ENCODE measurements around the gene UTS2R.

Gene UTS2R

DNA sequence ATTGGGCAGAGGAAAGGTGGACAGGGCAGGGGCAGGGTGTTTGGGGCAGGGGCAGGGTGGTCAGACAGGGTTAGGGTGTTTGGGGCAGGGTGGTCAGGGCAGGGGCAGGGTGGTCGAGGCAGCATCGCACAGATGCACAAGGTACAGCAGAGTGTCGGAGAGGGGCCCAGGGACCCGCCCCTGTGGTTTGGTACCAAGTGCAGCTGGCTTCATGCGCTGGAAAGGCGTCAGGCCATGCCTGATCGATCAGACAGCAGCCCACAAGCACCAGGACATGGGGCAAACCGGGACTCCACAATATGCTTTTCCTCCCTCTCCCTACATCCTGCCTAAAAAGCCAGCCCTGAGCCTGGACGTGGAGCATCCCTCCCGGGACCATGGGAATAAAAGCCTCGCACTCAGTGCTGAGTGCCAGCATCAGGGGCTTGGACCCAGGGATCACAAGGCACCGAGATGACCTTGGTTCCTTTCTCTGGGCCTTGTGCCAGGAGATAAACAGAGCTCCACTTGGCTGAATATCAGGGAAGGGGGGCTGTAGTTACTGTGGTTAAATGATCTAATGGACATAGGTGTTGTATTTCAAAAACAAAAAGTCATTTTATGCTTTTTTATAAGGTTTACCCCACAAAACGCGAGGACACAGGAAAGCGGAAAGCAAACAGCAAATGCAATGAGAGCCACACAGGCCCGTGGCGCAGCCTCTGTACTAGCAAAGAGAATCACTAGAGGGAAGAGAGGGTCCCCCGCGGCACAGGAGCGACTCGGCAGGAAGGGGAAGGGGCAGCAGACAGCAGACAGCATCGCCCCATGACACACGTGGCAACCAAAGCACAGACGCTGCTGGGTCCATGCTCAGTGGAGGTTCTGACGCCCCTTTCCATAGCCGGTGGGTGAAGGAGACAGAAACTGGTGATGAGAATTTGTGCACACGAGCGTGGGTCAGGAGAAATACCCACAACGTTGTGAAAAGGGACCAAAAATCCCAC, 41.3 kb downstream of the UTS2R start:
- Histone ChIP-seq H3K36me3 (replicated peaks in 1 of 2; ENCODE audit: control insufficient read depth in 2 of 2, insufficient read depth in 2 of 2, low read length in 2 of 2) (peaks cover 3 to 17% of the 10 kb centered on the region in 2 donors), H4K8ac (ENCODE audit: low read depth, low read length) (no peak overlapping the region), H3K18ac (ENCODE audit: low read length) (no peak overlapping the region), H3K14ac (ENCODE audit: low read length) (no peak overlapping the region), H3K23ac (ENCODE audit: low read depth, low read length, poor library complexity) (peak overlapping the region; percentile 73), H3K4me1 (ENCODE audit: control insufficient read depth in 2 of 2, insufficient read depth in 1 of 2, low read depth in 1 of 2, low read length in 2 of 2) (peaks cover 2 to 3% of the 10 kb centered on the region in 2 donors), H3K79me1 (ENCODE audit: low read depth, low read length) (peaks cover 3% of the 10 kb centered on the region), H2BK5ac (ENCODE audit: low read length) (peak overlapping the region; percentile 75), H4K91ac (ENCODE audit: low read depth, low read length, poor library complexity) (no peak overlapping the region), H2BK12ac (ENCODE audit: low read length) (no peak overlapping the region), H3K27me3 (ENCODE audit: control insufficient read depth in 3 of 3, insufficient read depth in 3 of 3, low read depth in 1 of 3, low read length in 3 of 3) (peaks cover 0 to 2% (median 0%) of the 10 kb centered on the region in 3 experiments), H2AFZ (ENCODE audit: low read length) (no peak overlapping the region), H3K4me3 (ENCODE audit: low read length in 2 of 2) (no peak overlapping the region), H3K4me2 (ENCODE audit: insufficient read depth, low read length, poor library complexity, severe bottlenecking) (no peak overlapping the region), H3K9me3 (replicated peaks in 1 of 2; ENCODE audit: control insufficient read depth in 2 of 2, insufficient read depth in 1 of 2, low read depth in 1 of 2, low read length in 2 of 2) (no peaks in the 10 kb centered on the region), H2AK5ac (ENCODE audit: low read depth, low read length) (no peak overlapping the region), H2BK120ac (ENCODE audit: low read depth, low read length) (no peak overlapping the region), H3K27ac (replicated peaks; ENCODE audit: low read length) (no peak overlapping the region), H2BK15ac (ENCODE audit: low read length) (no peak overlapping the region), H3K4ac (ENCODE audit: low read length) (no peak overlapping the region), H3K9ac (ENCODE audit: low read depth, low read length, poor library complexity) (no peak overlapping the region)
- no peak for DNase-seq (ENCODE audit: low spot score)
- no CpG with 5 or more reads among the region's 29 CpGs for WGBS, 2 donors (ENCODE audit: extremely low coverage in 2 of 2, insufficient read length in 2 of 2, insufficient replicate concordance in 1 of 2)

DNA sequence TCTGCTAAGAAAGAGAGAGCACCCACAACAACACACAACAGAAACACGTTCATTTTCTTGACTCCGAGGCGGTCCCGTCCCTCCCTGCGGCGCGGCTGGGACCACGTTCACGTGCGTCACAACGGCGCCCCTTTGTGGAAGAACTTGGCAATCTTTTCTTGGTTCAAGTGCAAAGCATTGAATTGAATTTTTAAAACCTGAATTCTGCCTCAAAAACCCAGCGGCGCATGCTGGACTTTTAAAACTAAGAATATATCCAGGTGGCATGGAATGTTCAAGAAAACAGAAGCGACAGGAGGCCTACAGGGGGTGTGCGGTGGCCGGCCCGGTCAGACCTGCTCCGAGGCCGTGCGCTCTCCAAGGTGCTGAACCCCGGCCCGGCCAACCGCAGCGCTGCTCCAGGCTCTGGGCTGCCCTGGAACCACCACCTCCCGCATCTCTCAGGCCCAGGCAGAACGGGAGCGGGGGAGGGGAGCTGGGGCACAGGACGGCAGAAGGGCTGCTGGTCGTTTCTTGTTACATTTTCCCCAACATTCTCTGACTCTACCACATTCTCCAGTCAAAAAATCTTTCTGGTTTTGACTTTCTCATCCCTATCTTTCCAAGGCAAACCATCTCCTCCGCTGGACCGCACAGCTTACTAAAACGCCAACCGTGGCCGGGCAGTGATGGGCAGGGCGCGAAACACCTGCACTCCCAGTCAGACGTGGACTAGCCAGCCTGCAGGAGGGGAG, 43.1 kb downstream of the UTS2R start:
- Histone ChIP-seq H3K4me1 (ENCODE audit: control insufficient read depth in 2 of 2, insufficient read depth in 1 of 2, low read depth in 1 of 2, low read length in 2 of 2) (peaks cover 5% of the 10 kb centered on the region in 2 donors), H3K4me2 (ENCODE audit: insufficient read depth, low read length, poor library complexity, severe bottlenecking) (no peak overlapping the region), H3K36me3 (replicated peaks in 1 of 2; ENCODE audit: control insufficient read depth in 2 of 2, insufficient read depth in 2 of 2, low read length in 2 of 2) (peaks cover 3 to 19% of the 10 kb centered on the region in 2 donors), H2BK15ac (ENCODE audit: low read length) (no peak overlapping the region), H3K79me1 (ENCODE audit: low read depth, low read length) (peaks cover 4% of the 10 kb centered on the region), H3K4ac (ENCODE audit: low read length) (no peak overlapping the region), H2AK5ac (ENCODE audit: low read depth, low read length) (no peak overlapping the region), H3K27ac (replicated peaks; ENCODE audit: low read length) (no peak overlapping the region), H4K8ac (ENCODE audit: low read depth, low read length) (no peak overlapping the region), H2AFZ (ENCODE audit: low read length) (no peak overlapping the region), H2BK5ac (ENCODE audit: low read length) (no peak overlapping the region), H3K9me3 (replicated peaks in 1 of 2; ENCODE audit: control insufficient read depth in 2 of 2, insufficient read depth in 1 of 2, low read depth in 1 of 2, low read length in 2 of 2) (no peaks in the 10 kb centered on the region), H3K9ac (ENCODE audit: low read depth, low read length, poor library complexity) (no peak overlapping the region), H3K4me3 (ENCODE audit: low read length in 2 of 2) (no peak overlapping the region), H2BK120ac (ENCODE audit: low read depth, low read length) (no peak overlapping the region), H3K27me3 (ENCODE audit: control insufficient read depth in 3 of 3, insufficient read depth in 3 of 3, low read depth in 1 of 3, low read length in 3 of 3) (peaks cover 0 to 2% (median 0%) of the 10 kb centered on the region in 3 experiments), H2BK12ac (ENCODE audit: low read length) (no peak overlapping the region), H3K23ac (ENCODE audit: low read depth, low read length, poor library complexity) (no peak overlapping the region), H3K14ac (ENCODE audit: low read length) (no peak overlapping the region), H4K91ac (ENCODE audit: low read depth, low read length, poor library complexity) (no peak overlapping the region), H3K18ac (ENCODE audit: low read length) (no peak overlapping the region)
- no CpG with 5 or more reads among the region's 38 CpGs for WGBS, 2 donors (ENCODE audit: extremely low coverage in 2 of 2, insufficient read length in 2 of 2, insufficient replicate concordance in 1 of 2)
- DNase-seq (ENCODE audit: low spot score) = peak; percentile 76

DNA sequence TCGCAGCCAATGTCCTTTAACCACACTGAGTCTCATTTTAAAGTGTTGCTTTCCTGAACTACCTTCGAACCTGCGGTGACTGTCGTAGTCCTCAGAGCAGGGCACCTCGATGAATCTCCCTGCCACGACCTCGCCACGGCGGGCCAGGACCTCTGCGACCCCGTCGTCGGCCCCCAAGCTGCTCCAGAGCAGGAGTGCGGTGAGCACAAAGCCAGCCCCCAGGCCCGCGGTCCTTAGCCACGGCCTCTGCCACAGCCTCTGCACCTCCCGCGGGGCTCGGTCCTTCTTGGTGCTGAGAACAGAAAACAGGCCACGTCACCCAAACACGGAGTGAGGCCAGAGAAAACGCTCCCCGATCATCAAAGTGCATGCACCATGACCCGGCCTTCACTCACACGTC, 43.8 kb downstream of the UTS2R start:
- Histone ChIP-seq H2BK15ac (ENCODE audit: low read length) (no peak overlapping the region), H3K27me3 (ENCODE audit: control insufficient read depth in 3 of 3, insufficient read depth in 3 of 3, low read depth in 1 of 3, low read length in 3 of 3) (peaks cover 0 to 2% (median 0%) of the 10 kb centered on the region in 3 experiments), H4K91ac (ENCODE audit: low read depth, low read length, poor library complexity) (no peak overlapping the region), H3K27ac (replicated peaks; ENCODE audit: low read length) (no peak overlapping the region), H2BK12ac (ENCODE audit: low read length) (no peak overlapping the region), H3K4ac (ENCODE audit: low read length) (no peak overlapping the region), H2AK5ac (ENCODE audit: low read depth, low read length) (no peak overlapping the region), H2BK5ac (ENCODE audit: low read length) (no peak overlapping the region), H3K9me3 (replicated peaks in 1 of 2; ENCODE audit: control insufficient read depth in 2 of 2, insufficient read depth in 1 of 2, low read depth in 1 of 2, low read length in 2 of 2) (no peaks in the 10 kb centered on the region), H3K36me3 (replicated peaks in 1 of 2; ENCODE audit: control insufficient read depth in 2 of 2, insufficient read depth in 2 of 2, low read length in 2 of 2) (peaks cover 5 to 26% of the 10 kb centered on the region in 2 donors), H3K9ac (ENCODE audit: low read depth, low read length, poor library complexity) (no peak overlapping the region), H3K18ac (ENCODE audit: low read length) (no peak overlapping the region), H4K8ac (ENCODE audit: low read depth, low read length) (no peak overlapping the region), H3K79me1 (ENCODE audit: low read depth, low read length) (peaks cover 4% of the 10 kb centered on the region), H3K4me1 (ENCODE audit: control insufficient read depth in 2 of 2, insufficient read depth in 1 of 2, low read depth in 1 of 2, low read length in 2 of 2) (peaks cover 5% of the 10 kb centered on the region in 2 donors), H3K4me2 (ENCODE audit: insufficient read depth, low read length, poor library complexity, severe bottlenecking) (no peak overlapping the region), H2BK120ac (ENCODE audit: low read depth, low read length) (no peak overlapping the region), H3K4me3 (ENCODE audit: low read length in 2 of 2) (no peak overlapping the region), H3K14ac (ENCODE audit: low read length) (no peak overlapping the region), H2AFZ (ENCODE audit: low read length) (no peak overlapping the region), H3K23ac (ENCODE audit: low read depth, low read length, poor library complexity) (no peak overlapping the region)
- DNase-seq (ENCODE audit: low spot score) = no peak
- WGBS, 2 donors (ENCODE audit: extremely low coverage in 2 of 2, insufficient read length in 2 of 2, insufficient replicate concordance in 1 of 2) = no CpG with 5 or more reads among the region's 26 CpGs

DNA sequence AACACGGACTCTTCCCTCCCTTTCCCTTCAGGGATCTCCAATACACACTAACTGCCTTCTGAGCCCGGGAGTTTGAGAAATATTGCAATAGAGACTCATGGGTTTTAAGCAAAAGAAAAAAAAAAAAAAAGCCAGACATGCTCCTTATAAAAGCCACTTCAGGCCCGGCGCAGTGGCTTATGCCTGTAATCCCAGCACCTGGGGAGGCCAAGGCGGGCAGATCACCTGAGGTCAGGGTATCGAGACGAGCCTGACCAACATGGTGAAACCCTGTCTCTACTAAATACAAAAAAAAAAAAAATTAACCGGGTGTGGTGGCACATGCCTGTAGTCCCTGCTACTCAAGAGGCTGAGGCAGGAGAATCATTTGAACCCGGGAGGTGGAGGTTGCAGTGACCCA, 44.2 kb downstream of the UTS2R start:
- no peak overlapping the region for H3K14ac ChIP-seq (ENCODE audit: low read length)
- H3K27me3 ChIP-seq (ENCODE audit: control insufficient read depth in 3 of 3, insufficient read depth in 3 of 3, low read depth in 1 of 3, low read length in 3 of 3) = peaks cover 0 to 2% (median 0%) of the 10 kb centered on the region in 3 experiments
- H2BK12ac ChIP-seq (ENCODE audit: low read length) = no peak overlapping the region
- peaks cover 5 to 28% of the 10 kb centered on the region in 2 donors for H3K36me3 ChIP-seq (replicated peaks in 1 of 2; ENCODE audit: control insufficient read depth in 2 of 2, insufficient read depth in 2 of 2, low read length in 2 of 2)
- H3K4me1 ChIP-seq (ENCODE audit: control insufficient read depth in 2 of 2, insufficient read depth in 1 of 2, low read depth in 1 of 2, low read length in 2 of 2) = peaks cover 5% of the 10 kb centered on the region in 2 donors
- H3K4ac ChIP-seq (ENCODE audit: low read length) = no peak overlapping the region
- no peak overlapping the region for H3K27ac ChIP-seq (replicated peaks; ENCODE audit: low read length)
- no peak overlapping the region for H3K4me3 ChIP-seq (ENCODE audit: low read length in 2 of 2)
- no peak overlapping the region for H2BK5ac ChIP-seq (ENCODE audit: low read length)
- H2BK15ac ChIP-seq (ENCODE audit: low read length) = no peak overlapping the region
- WGBS, 2 donors (ENCODE audit: extremely low coverage in 2 of 2, insufficient read length in 2 of 2, insufficient replicate concordance in 1 of 2) = no CpG with 5 or more reads among the region's 9 CpGs
- no peak for DNase-seq (ENCODE audit: low spot score)
- H3K9ac ChIP-seq (ENCODE audit: low read depth, low read length, poor library complexity) = no peak overlapping the region
- H4K8ac ChIP-seq (ENCODE audit: low read depth, low read length) = no peak overlapping the region
- H4K91ac ChIP-seq (ENCODE audit: low read depth, low read length, poor library complexity) = no peak overlapping the region
- no peak overlapping the region for H3K4me2 ChIP-seq (ENCODE audit: insufficient read depth, low read length, poor library complexity, severe bottlenecking)
- no peak overlapping the region for H3K18ac ChIP-seq (ENCODE audit: low read length)
- H3K23ac ChIP-seq (ENCODE audit: low read depth, low read length, poor library complexity) = no peak overlapping the region
- H2BK120ac ChIP-seq (ENCODE audit: low read depth, low read length) = no peak overlapping the region
- no peak overlapping the region for H2AK5ac ChIP-seq (ENCODE audit: low read depth, low read length)
- H3K9me3 ChIP-seq (replicated peaks in 1 of 2; ENCODE audit: control insufficient read depth in 2 of 2, insufficient read depth in 1 of 2, low read depth in 1 of 2, low read length in 2 of 2) = no peaks in the 10 kb centered on the region
- no peak overlapping the region for H2AFZ ChIP-seq (ENCODE audit: low read length)
- peaks cover 4% of the 10 kb centered on the region for H3K79me1 ChIP-seq (ENCODE audit: low read depth, low read length)

Data from neuronal stem cell (in vitro differentiated cells).